Parathyroid adenoma (tissue), 2 donors: ENCODE measurements around the gene TMOD1.

Experiments used
- H2AFZ ChIP-seq: fragments of 300-600 bp; sonication (generic); one replicate; pipeline ENCODE4 v1.7.0; 2017; ENCODE audit warnings: antibody characterized with exemption, mild to moderate bottlenecking
- H3K27ac ChIP-seq: fragments of 300-600 bp; sonication (generic); one replicate; pipeline ENCODE4 v1.7.0; 2017
- H3K27me3 ChIP-seq: fragments of 300-600 bp; sonication (generic); one replicate; pipeline ENCODE4 v1.7.0; 2017; ENCODE audit warnings: low read length; ENCODE audit not compliant: control insufficient read depth, insufficient read depth
- H3K36me3 ChIP-seq: fragments of 300-600 bp; sonication (generic); one replicate; pipeline ENCODE4 v1.7.0; 2017; ENCODE audit warnings: low read length; ENCODE audit not compliant: control insufficient read depth, insufficient read depth
- H3K4me1 ChIP-seq: fragments of 300-600 bp; sonication (generic); one replicate; pipeline ENCODE4 v1.7.0; 2017; ENCODE audit warnings: control low read depth
- H3K4me2 ChIP-seq: fragments of 300-600 bp; sonication (generic); one replicate; pipeline ENCODE4 v1.7.0; 2017; ENCODE audit warnings: low read length
- H3K4me3 ChIP-seq: fragments of 300-600 bp; sonication (generic); one replicate; pipeline ENCODE4 v1.7.0; 2017; ENCODE audit warnings: low read depth, low read length
- H3K79me2 ChIP-seq: fragments of 300-600 bp; sonication (generic); one replicate; pipeline ENCODE4 v1.7.0; 2017; ENCODE audit warnings: control low read depth
- H3K9ac ChIP-seq: fragments of 300-600 bp; sonication (generic); one replicate; pipeline ENCODE4 v1.7.0; 2017; ENCODE audit warnings: mild to moderate bottlenecking
- H3K9me3 ChIP-seq: fragments of 300-600 bp; sonication (generic); one replicate; pipeline ENCODE4 v1.7.0; 2017; ENCODE audit warnings: low read length; ENCODE audit not compliant: control insufficient read depth
- TF ChIP-seq, protein P1 (sequence below): fragments of 300-600 bp; sonication (generic); IDR thresholded peaks from one replicate; pipeline ENCODE4 v1.7.0; 2017; ENCODE audit warnings: antibody characterized with exemption, mild to moderate bottlenecking
- donor health status: primary hyperparathyroidism.

TMOD1 gene

DNA sequence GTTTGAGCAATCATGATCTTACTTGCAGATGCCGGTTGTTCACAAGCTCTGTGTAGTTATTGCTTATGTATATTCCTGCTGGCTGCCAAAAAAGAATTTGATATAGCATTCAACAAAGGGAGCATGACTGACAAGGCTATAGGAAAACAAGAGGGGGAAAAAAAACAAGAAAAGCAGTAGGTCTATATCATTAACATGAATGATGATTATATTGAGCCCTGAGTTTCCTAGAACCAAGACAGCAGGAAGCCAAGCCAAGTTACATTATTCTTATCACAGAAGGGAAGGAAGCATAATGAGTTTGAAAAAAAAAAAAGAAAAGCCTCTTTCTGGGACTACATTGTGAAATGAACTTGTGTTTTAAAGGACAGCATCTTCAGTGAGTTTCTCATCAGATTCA lies 90.7 kb downstream of the TMOD1 start:
- H3K4me1 ChIP-seq = no peaks in the 10 kb centered on the region
- H3K27me3 ChIP-seq = no peaks in the 10 kb centered on the region
- H3K4me3 ChIP-seq = no peak overlapping the region
- no peaks in the 10 kb centered on the region for H3K36me3 ChIP-seq
- no peak overlapping the region for H2AFZ ChIP-seq
- TF ChIP-seq, protein P1, sequence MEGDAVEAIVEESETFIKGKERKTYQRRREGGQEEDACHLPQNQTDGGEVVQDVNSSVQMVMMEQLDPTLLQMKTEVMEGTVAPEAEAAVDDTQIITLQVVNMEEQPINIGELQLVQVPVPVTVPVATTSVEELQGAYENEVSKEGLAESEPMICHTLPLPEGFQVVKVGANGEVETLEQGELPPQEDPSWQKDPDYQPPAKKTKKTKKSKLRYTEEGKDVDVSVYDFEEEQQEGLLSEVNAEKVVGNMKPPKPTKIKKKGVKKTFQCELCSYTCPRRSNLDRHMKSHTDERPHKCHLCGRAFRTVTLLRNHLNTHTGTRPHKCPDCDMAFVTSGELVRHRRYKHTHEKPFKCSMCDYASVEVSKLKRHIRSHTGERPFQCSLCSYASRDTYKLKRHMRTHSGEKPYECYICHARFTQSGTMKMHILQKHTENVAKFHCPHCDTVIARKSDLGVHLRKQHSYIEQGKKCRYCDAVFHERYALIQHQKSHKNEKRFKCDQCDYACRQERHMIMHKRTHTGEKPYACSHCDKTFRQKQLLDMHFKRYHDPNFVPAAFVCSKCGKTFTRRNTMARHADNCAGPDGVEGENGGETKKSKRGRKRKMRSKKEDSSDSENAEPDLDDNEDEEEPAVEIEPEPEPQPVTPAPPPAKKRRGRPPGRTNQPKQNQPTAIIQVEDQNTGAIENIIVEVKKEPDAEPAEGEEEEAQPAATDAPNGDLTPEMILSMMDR = no peak
- H3K27ac ChIP-seq = no peak overlapping the region
- no peak overlapping the region for H3K4me2 ChIP-seq
- H3K79me2 ChIP-seq = no peaks in the 10 kb centered on the region
- no peak overlapping the region for H3K9ac ChIP-seq
- H3K9me3 ChIP-seq = no peaks in the 10 kb centered on the region

DNA sequence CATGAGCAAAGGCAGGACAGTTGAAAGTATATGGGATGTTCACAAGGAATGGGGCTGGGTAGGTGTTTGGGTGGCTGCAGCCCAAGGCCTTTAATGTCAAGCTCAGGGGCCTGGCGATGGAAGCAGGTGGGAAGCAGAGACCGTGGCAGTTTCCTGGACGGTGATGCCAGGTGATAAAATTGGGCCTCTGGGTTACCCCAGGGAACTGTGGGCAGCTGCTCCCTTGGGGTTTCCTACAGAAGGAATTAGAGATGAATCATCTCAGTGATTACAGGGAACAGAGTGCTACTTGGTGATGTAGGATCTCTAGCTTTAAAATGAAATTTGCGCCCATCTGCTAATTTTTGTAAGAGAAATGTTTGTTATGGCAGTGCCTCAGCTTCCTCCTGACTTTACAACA lies 92.5 kb downstream of the TMOD1 start:
- H2AFZ ChIP-seq = no peak overlapping the region
- no peaks in the 10 kb centered on the region for H3K79me2 ChIP-seq
- no peaks in the 10 kb centered on the region for H3K36me3 ChIP-seq
- no peak overlapping the region for H3K9ac ChIP-seq
- TF ChIP-seq, protein P1 = no peak
- no peak overlapping the region for H3K4me2 ChIP-seq
- H3K9me3 ChIP-seq = no peaks in the 10 kb centered on the region
- H3K27ac ChIP-seq = no peak overlapping the region
- H3K27me3 ChIP-seq = no peaks in the 10 kb centered on the region
- H3K4me1 ChIP-seq = no peaks in the 10 kb centered on the region
- H3K4me3 ChIP-seq = no peak overlapping the region

DNA sequence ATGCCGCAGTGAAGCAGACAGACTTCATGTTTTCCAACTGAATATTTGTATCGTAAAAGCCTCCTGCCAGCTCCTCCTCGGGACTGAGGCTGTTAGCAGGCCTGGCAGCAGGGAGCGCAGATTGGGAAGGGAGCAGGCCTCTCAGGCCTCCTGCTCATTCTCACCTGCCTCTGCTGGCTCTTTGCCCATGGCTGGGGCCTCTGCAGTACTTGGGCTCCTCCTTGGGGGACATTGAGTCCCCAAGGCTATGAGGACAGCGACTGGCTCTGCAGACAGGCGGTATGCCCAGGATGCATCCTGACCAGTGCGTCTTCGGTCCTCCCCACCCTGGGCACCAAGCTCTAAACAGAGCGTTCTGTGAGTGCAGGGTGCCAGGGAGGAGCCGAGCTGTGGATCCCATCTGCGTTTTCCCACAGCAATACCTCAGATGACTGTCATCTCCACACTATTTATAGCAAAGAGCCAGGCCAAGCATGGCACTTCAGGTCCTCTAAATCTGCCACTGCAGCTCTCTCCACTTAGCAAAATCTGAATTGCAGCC lies 93.0 kb downstream of the TMOD1 start:
- Histone ChIP-seq H3K36me3 (no peaks in the 10 kb centered on the region), H3K4me2 (no peak overlapping the region), H3K27me3 (no peaks in the 10 kb centered on the region), H3K9ac (no peak overlapping the region), H3K4me3 (no peak overlapping the region), H3K27ac (no peak overlapping the region), H3K9me3 (no peaks in the 10 kb centered on the region), H3K4me1 (no peaks in the 10 kb centered on the region), H2AFZ (no peak overlapping the region), H3K79me2 (no peaks in the 10 kb centered on the region)
- TF ChIP-seq, protein P1 = no peak

DNA sequence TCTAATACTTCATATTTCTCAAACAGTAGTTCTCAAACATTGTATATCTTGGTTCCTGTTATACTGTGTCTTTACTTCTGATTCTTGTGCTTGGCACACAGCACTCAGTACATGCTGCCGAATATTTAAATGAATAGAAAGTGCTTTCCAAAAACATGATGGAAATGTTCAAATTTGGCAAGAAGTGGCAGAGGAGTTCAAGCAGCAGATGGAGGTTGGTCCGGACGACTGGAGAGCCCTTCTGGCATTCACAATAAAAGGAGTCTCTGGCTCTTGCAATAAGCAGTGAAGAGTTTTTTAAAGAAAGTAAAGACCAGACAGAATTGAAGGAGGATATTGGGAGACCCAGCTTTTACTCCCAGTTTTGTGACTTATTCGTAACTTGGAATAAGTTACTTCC lies 95.4 kb downstream of the TMOD1 start:
- H3K4me3 ChIP-seq = no peak overlapping the region
- no peaks in the 10 kb centered on the region for H3K9me3 ChIP-seq
- no peaks in the 10 kb centered on the region for H3K79me2 ChIP-seq
- no peak overlapping the region for H3K27ac ChIP-seq
- H2AFZ ChIP-seq = no peak overlapping the region
- TF ChIP-seq, protein P1 = no peak
- H3K36me3 ChIP-seq = no peaks in the 10 kb centered on the region
- no peaks in the 10 kb centered on the region for H3K27me3 ChIP-seq
- no peak overlapping the region for H3K4me2 ChIP-seq
- H3K9ac ChIP-seq = no peak overlapping the region
- no peaks in the 10 kb centered on the region for H3K4me1 ChIP-seq
